Spleen (tissue), 7 donors: Measurements from ENCODE around the gene LPP.

ENCODE experiments used
- CTCF ChIP-seq, 11 experiments: fragments of 200-600 bp in 7 of 11; fragments of 450-650 bp in 4 of 11; sonication (generic) in 4 of 11; IDR thresholded peaks in 8 of 11; conservative IDR thresholded peaks in 3 of 11; 1 replicate in 7 of 11; 2 replicates in 4 of 11; pipeline versions ENCODE4 v1.4.0 to v1.8.0; 2016 to 2021; ENCODE audit warnings: antibody characterized with exemption in 11 of 11, inconsistent platforms in 4 of 11, mild to moderate bottlenecking in 1 of 11
- POLR2A ChIP-seq, 3 donors: fragments of 450-650 bp; IDR thresholded peaks; one replicate each; pipeline ENCODE4 v1.5.1; 2017; ENCODE audit warnings: antibody characterized with exemption in 3 of 3, mild to moderate bottlenecking in 1 of 3
- donor health status: DM: no; HTN: no; CAD: no; lungs with moderate emphysema.
- donor health status: DM: no; HTN: no; CAD: no.
- donor health status: DM: no; HTN: no; CAD: no.

GRCh38 chr3:188473045-188473444 is 319.1 kb downstream of the LPP start:
- TF ChIP-seq CTCF (IDR thresholded peaks at IDR 0.05 in 8 of 11, conservative IDR thresholded peaks at IDR 0.05 in 3 of 11): no peak
- TF ChIP-seq POLR2A (IDR thresholded peaks at IDR 0.05): no peak
